ENCODE results near the gene FSD1L.

The FSD1L gene

DNA sequence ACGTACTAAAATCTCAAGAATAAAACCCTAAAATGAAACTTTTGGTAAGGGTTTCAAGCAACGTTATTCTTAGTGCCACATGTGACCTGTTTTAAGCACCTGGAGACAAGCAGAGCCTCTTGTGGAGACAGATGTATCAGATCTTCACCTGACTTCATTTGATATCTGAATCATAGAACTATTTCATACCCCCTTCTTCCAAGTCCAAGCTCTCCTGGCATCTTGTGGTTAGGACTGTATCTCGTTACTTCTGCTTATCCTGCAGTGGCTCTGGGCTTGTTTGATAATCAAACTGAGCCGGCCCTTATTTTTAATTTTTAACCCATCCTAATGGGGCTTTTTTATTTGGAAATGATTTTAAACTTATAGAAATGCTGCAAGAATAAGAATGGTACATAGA, 11.1 kb upstream of the FSD1L start:
- no peak for DNase-seq

DNA sequence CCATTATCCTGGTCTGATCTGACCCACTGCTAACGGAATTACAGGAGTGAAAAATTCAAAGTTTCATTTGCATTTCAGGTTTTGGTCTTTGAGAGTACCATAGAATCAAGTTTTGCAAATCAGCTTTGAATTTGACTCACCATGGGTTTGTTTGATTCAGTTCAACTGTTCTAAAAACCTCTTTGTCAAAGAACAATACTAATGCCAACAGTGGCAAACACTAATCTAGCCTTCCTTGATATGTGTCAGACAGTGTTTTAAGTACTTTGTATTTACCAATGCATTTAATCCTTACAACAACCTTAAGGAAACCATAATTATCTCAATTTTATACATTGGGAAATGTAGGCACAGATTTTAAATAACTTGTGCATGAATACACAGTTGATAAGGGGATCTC, 10.1 kb upstream of the FSD1L start:
- DNase-seq = no peak

- no peak for DNase-seq
Observed at GRCh38 chr9:105438141-105438806, 9.6 kb upstream of the FSD1L start.

GRCh38 chr9:105439428-105439827, 8.4 kb upstream of the FSD1L start:
- no peak for DNase-seq

- DNase-seq = no peak
Observed at GRCh38 chr9:105441616-105442160, 6.1 kb upstream of the FSD1L start.

DNA sequence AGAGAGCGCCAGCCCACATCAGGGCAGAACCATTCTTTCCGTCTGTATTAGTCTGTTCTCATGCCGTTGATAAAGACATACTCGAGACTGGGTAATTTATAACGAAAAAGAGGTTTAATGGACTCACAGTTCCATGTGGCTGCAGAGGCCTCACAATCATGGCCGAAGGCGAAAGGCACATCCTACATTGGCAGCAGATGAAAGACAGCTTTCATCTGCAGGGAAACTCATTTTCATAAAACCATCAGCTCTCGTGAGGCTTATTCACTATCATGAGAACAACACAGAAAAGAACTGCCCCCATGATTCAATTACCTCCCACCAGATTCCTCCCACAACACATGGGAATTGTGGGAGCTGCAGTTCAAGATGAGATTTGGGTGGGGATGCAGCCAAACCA, 4.7 kb upstream of the FSD1L start:
- DNase-seq = no peak

DNA sequence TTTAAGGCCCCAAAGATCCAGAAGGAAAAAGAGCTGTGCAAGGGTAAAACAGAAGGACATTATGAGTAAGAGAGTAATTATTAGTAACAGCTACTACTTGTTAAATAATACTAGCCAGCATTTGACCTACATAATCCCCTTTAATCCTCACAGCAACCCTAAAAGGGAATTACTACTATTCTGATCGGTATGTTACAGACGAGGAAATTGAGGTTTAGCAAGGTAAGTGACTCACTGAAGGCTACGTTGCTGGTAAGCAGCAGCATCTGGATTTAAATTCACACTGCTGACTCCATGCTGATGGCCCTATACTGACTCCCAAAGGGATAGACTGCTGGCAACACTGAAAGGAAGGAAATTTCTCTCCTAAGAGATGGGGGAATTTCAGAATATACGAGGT, 3.7 kb upstream of the FSD1L start:
- no peak for DNase-seq

DNA sequence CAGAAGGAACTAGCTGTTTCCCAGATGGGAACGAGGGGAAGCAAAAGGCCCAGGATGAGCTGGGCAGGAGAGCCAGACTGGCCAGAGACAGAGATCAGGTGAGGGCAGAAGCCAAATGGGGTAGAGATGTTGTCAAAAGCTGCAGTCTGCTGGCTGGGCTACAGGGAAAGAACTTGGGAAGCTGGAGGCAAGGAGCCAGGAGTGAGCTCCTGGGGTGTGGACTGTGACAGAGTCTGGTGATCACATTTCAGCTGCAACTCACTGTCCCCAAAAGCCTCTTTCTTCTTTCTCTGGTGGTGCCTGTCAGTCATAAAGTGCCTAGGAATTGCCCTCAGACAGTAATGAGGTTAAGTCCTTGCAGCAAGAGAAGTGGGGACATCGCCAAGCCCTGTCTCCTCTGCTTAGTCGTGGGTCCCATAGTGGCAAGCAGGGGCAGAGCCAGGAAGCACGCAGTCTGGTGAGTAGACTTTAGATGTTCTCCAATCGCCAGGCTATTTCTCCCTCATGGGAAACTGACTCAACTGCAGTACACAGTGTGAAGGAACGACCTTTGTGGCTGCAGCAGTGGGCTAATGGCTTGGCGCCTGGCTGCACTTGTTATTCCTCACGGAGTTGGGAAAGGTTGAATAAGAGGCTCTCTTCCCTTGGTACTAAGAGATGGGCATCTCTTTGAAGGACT, 2.5 kb upstream of the FSD1L start:
- no peak for DNase-seq

DNA sequence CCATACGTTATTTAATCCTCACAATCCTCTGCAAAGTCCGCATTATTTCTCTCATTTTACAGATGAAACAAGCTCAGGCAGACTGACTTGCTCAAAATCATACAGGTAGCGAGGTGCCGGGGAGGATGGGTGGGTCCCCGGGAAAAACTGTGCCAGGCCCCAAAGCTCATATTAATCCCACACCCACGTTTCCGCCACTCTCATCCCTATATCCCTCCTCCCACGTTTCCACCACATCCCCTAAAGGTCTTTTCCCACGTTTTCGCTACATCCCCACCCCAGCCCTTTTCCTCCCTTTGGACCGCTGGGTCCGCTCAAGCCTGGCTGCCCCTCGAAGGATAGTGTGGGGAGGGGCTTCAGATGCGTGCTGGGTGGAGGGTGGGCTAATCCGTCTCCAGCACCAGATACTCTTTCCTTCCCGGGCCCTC, 434 bp upstream of the FSD1L start:
- no peak for DNase-seq

DNA sequence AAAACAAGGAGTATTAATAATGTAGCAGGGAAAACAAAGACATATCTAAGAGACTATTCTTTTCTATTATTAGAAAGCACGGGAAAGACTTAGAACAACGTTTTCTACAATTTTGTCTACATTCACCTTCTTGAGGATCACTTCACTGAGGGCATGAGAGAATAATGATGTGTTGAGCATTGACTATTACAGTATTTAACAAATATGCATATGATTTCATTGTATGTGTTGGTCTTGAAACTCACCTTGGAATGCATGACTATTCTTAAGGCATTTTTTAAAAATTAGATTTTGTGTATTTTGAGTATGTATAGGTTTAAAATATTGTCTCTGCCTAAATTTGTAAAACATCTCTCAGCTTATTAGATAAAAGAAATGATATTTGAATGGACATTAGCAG, 1.2 kb downstream of the FSD1L start:
- no peak for DNase-seq

- DNase-seq = no peak
Observed at GRCh38 chr9:105452185-105452584, 4.4 kb downstream of the FSD1L start.

- DNase-seq = no peak
Observed at GRCh38 chr9:105455836-105456475, 8.1 kb downstream of the FSD1L start.

GRCh38 chr9:105457560-105458294, 9.9 kb downstream of the FSD1L start:
- DNase-seq = no peak

GRCh38 chr9:105458404-105458803, 10.6 kb downstream of the FSD1L start:
- DNase-seq = no peak

DNA sequence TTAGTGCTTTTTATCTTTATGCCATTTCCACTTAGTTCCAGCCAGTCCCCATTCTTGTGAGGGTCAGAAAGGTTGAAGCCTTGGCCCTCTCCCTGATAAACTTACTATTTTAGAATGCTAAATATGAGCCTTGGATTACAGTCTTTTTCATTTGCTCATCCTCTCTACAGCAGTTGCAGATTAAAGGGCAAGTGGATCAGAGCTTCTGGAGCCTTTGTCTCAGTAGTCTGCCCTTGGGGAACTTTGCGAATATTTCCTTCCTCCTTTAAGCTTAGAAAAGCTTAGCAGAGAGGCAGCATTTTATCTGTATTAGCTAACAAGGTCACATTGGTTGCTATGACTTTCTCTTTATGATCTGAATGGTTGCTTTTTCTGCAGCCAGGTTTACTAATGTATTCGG, 11.5 kb downstream of the FSD1L start:
- DNase-seq = no peak

DNA sequence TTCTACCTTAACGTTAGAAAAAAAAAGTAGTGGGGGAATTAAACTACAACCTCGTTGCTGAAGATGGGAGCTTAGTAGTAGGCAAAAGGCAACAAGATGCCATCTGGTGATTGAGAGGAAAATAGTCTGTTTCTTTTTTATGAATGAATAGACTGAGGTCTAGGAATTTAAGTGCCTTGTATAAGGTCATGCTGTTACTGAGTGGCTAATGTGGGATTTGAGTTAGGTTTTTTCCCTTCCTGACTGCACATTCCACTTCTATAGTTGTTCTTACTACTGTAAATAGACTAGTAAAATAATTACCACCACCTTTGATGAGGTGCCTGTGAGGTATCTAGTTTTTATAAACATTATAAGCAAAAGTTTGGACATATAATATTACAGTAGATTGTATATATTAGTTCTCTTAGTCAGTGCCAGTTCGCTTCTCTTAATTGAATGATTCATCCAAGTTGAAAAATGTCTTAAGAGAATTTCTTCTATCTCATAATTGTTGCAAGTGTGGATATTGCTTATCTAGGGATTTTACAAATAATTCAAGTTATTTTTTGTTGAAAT, 19.1 kb downstream of the FSD1L start:
- no peak for DNase-seq

GRCh38 chr9:105468875-105469274, 21.0 kb downstream of the FSD1L start:
- DNase-seq = no peak

- no peak for DNase-seq
Observed at GRCh38 chr9:105473221-105473620, 25.4 kb downstream of the FSD1L start.

DNA sequence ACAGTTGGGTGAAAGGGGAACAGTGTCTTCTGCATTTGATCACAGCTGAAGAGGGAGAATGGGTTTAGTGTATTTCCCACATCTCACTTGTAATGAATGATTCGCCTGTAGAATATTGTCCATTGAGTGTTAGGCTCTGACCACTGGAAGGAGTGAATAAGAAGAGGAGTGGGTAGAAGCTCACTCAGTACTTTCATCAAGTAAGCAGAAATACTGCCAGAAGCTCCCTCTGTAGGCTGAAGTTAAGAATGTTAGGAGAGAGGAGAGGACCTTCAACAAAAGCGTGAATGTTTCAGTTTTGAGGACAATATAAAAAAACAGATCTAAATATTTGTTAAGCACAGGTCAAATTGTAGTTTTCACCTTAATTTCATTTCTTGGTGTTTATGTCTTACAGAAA, 27.5 kb downstream of the FSD1L start:
- no peak for DNase-seq

GRCh38 chr9:105479846-105480245, 32.0 kb downstream of the FSD1L start:
- no peak for DNase-seq

- no peak for DNase-seq
Observed at GRCh38 chr9:105483618-105484017, 35.8 kb downstream of the FSD1L start.

- no peak for DNase-seq
Observed at GRCh38 chr9:105484226-105484625, 36.4 kb downstream of the FSD1L start.

- DNase-seq = no peak
Observed at GRCh38 chr9:105485131-105485530, 37.3 kb downstream of the FSD1L start.

Measured in activated gamma-delta T cell treated with Interleukin-2 at 50 U/mL for 16 hours (primary cell).